Cardiac fibroblast (primary cell): ENCODE results near the gene SMIM26.
"Not testable (repeated sequence)": the region's sequence is repeated elsewhere in the genome, so short reads cannot be mapped to it uniquely, and the experiment has no call there.

Experiments used
- DNase-seq, 2 donors: peaks; one replicate each; pipeline versions ENCODE4 v3.0.0 to v3.0.0-alpha.2; 2010; ENCODE audit warnings: low read depth in 2 of 2
- H3K4me3 ChIP-seq, 2 donors: replicated peaks in 1 of 2; 1 replicate in 1 of 2; 2 replicates in 1 of 2; pipeline ENCODE4 v1.5.1; 2011; ENCODE audit warnings: low read depth in 2 of 2, low read length in 2 of 2, mild to moderate bottlenecking in 2 of 2, moderate library complexity in 1 of 2
- CTCF ChIP-seq: IDR thresholded peaks from one replicate; pipeline ENCODE4 v1.5.1; 2011; ENCODE audit warnings: low read depth, mild to moderate bottlenecking, low read length, inconsistent platforms

The SMIM26 gene

GRCh38 chr20:18566892-18567738 lies at the start of gene SMIM26:
Gene SMIM26 (plus strand): TSS chr20:18567432. CDS start chr20:18567479, 47 bp downstream.
- TF ChIP-seq CTCF, result no peak
- peak within 1 kb of the TSS; percentile 61 to 69 for H3K4me3 ChIP-seq
- peak; percentile 88 to 89 for DNase-seq

DNA sequence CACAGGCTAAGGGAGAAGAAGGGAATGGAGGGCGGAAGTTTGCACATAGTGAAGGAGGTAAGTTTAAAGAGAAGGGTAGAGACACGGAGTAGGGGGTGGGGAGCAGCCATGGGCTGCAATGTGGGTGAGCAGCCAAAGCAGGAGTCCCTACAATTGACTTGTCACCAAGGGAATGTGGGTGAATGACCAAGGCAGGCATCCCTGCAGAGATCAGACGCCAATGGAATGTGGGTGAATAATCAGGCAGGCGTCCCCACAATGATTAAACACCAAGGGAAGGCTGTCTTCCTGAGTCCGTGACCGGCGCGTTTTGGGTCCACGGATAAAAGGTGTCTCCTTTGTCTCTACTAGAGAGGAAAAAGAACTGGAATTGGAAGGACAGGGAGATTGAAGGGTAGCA lies 45.2 kb upstream of the SMIM26 start:
- H3K4me3 ChIP-seq, result not testable (repeated sequence)
- peak in 1 of 2 donors; percentile 37 for DNase-seq

- DNase-seq, result no peak
- TF ChIP-seq CTCF, result no peak
These were observed 44.2 kb upstream of the SMIM26 start for GRCh38 chr20:18523066-18523465.

GRCh38 chr20:18524646-18525045 lies 42.6 kb upstream of the SMIM26 start:
- no peak overlapping the region for H3K4me3 ChIP-seq
- no peak for TF ChIP-seq CTCF
- peak; percentile 29 to 84 for DNase-seq

More at GRCh38 chr20:18523066-18523465, 44.2 kb upstream of the SMIM26 start:
- H3K4me3 ChIP-seq, result no peak overlapping the region

GRCh38 chr20:18526761-18527160 lies 40.5 kb upstream of the SMIM26 start:
- not testable (repeated sequence) for H3K4me3 ChIP-seq
- peak; percentile 24 to 25 for DNase-seq

DNA sequence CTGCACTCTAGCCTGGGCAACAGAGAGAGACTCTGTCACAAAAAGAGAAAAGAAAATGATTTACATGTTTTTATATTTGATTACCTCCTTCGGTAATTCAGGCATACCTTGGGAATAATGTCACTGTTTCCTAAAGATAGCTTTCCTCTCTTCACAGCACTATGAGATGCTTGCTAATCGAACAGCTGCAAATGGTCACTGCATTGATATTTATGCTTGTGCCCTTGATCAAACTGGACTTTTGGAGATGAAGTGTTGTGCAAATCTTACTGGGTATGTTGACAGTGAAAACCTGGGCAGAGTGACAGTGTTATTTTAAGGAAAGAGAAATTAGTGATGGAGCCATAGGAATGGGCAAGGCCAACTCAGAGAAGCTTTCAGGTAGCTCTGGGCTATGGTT lies 39.9 kb upstream of the SMIM26 start:
- H3K4me3 ChIP-seq, result no peak overlapping the region
- no peak for DNase-seq
- TF ChIP-seq CTCF, result no peak

GRCh38 chr20:18527836-18528235 lies 39.4 kb upstream of the SMIM26 start:
- no peak overlapping the region for H3K4me3 ChIP-seq
- peak in 1 of 2 donors; percentile 67 for DNase-seq
- no peak for TF ChIP-seq CTCF

DNA sequence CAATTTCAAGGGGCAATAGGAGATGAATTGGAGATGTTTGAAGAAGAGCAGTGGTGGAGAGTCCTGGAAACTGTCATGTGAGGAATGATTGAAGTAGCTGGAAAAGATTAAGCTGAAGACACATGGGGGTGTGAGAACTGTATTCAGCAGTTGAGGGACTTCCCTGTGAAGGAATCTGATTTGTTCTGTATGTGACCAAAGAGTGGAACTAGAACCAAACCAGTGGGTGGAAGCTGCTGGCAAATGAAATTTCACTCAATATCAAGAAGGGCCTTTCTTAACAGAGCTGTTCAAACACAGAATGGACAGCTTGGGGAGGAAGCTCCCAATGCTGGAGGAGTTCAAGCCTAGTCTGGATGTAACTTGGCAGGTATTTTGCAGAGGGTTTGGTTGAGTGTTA lies 38.2 kb upstream of the SMIM26 start:
- TF ChIP-seq CTCF, result no peak
- no peak for DNase-seq
- no peak overlapping the region for H3K4me3 ChIP-seq
